DOHH2 (cell line): Measurements from ENCODE around the gene HLA-C.
"Not testable (repeated sequence)": the region's sequence is repeated elsewhere in the genome, so short reads cannot be mapped to it uniquely, and the experiment has no call there.

Source experiments
- H3F3A ChIP-seq: fragments of 200-600 bp; sonication (generic), shearing (Covaris generic); 2 replicates; pipeline ENCODE4 v1.6.0; 2016; ENCODE audit warnings: antibody characterized with exemption, mild to moderate bottlenecking; ENCODE audit not compliant: control insufficient read depth, insufficient read depth
- H3K27ac ChIP-seq: fragments of 200-600 bp; sonication (generic); 2 replicates; pipeline ENCODE4 v1.5.1; 2014; ENCODE audit warnings: low read depth, mild to moderate bottlenecking, low read length, moderate library complexity
- H3K27me3 ChIP-seq: fragments of 200-600 bp; sonication (generic); 2 replicates; pipeline ENCODE4 v1.6.1; 2014; ENCODE audit warnings: mild to moderate bottlenecking, low read length, mixed read lengths; ENCODE audit not compliant: control insufficient read depth
- H3K36me3 ChIP-seq: fragments of 200-600 bp; sonication (generic); 2 replicates; pipeline ENCODE4 v1.6.1; 2014; ENCODE audit warnings: mild to moderate bottlenecking, low read length, moderate library complexity, mixed read lengths; ENCODE audit not compliant: control insufficient read depth
- H3K4me1 ChIP-seq: fragments of 200-600 bp; sonication (generic); 2 replicates; pipeline ENCODE4 v1.6.1; 2014; ENCODE audit warnings: mild to moderate bottlenecking, low read length, mixed read lengths; ENCODE audit not compliant: control insufficient read depth
- H3K4me2 ChIP-seq: fragments of 200-600 bp; sonication (generic); 2 replicates; pipeline ENCODE4 v1.6.0; 2014; ENCODE audit warnings: mild to moderate bottlenecking, low read length, moderate library complexity
- H3K4me3 ChIP-seq: fragments of 200-600 bp; sonication (generic); 2 replicates; pipeline ENCODE4 v1.5.1; 2014; ENCODE audit warnings: mild to moderate bottlenecking, low read length, mixed read lengths
- H3K79me2 ChIP-seq: fragments of 200-600 bp; sonication (generic); 2 replicates; pipeline ENCODE4 v1.6.1; 2014; ENCODE audit warnings: mild to moderate bottlenecking, low read length, mixed read lengths; ENCODE audit not compliant: control insufficient read depth
- H3K9me2 ChIP-seq: fragments of 200-600 bp; sonication (generic); replicated peaks from 2 replicates; pipeline ENCODE4 v1.6.1; 2014; ENCODE audit warnings: mild to moderate bottlenecking, low read length, mixed read lengths; ENCODE audit not compliant: control insufficient read depth
- H3K9me3 ChIP-seq: fragments of 200-600 bp; sonication (generic); 2 replicates; pipeline ENCODE4 v1.6.1; 2014; ENCODE audit warnings: antibody characterized with exemption, low read length, mixed read lengths; ENCODE audit not compliant: control insufficient read depth, insufficient read depth
- H4K20me1 ChIP-seq: fragments of 200-600 bp; sonication (generic); 2 replicates; pipeline ENCODE4 v1.6.0; 2014; ENCODE audit warnings: low read depth, mild to moderate bottlenecking, antibody characterized with exemption, low read length, moderate library complexity; ENCODE audit not compliant: control insufficient read depth, insufficient read depth
- CTCF ChIP-seq: fragments of 200-600 bp; sonication (generic); IDR thresholded peaks from one replicate; pipeline ENCODE4 v1.5.1; 2014; ENCODE audit warnings: antibody characterized with exemption, mild to moderate bottlenecking, low read depth, low read length; ENCODE audit not compliant: poor library complexity, severe bottlenecking
- EZH2phosphoT487 ChIP-seq: fragments of 200-600 bp; sonication (generic); IDR thresholded peaks from 2 replicates; pipeline ENCODE4 v1.6.1; 2017; ENCODE audit warnings: borderline replicate concordance, mild to moderate bottlenecking, antibody characterized with exemption, low read length, moderate library complexity, mixed read lengths

Gene HLA-C

DNA sequence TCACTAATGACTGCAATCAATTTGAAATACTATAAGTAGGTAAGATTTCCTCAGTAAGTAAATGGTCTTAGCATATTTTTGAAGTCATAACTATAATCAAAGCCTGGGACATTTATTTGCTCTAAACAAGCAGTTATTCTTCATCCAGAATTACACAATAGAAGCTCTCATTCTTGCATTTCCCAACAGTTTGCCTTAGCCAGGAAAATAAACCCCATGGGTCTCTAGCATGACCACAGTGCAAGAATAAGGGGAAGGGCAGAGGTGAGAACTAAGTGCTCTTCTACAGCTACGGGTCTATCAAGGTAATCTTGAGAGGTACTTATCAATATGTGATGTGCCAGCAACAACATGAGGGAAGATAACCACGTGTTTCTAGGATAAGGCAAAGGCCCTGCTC lies 14.1 kb upstream of the HLA-C start:
- Histone ChIP-seq H3K79me2 (no peaks in the 10 kb centered on the region), H3K9me3 (no peaks in the 10 kb centered on the region), H3K27me3 (0 out of 2 replicates have a peak, but pooled peaks cover 2% of the 10 kb centered on the region), H3K27ac (no peak overlapping the region), H3K4me2 (no peak overlapping the region), H3K9me2 (no peaks in the 10 kb centered on the region), H3K4me1 (no peaks in the 10 kb centered on the region), H4K20me1 (no peaks in the 10 kb centered on the region), H3K36me3 (no peaks in the 10 kb centered on the region), H3F3A (no peaks in the 10 kb centered on the region), H3K4me3 (no peak overlapping the region)
- TF ChIP-seq EZH2phosphoT487 (no peak), CTCF (no peak)

DNA sequence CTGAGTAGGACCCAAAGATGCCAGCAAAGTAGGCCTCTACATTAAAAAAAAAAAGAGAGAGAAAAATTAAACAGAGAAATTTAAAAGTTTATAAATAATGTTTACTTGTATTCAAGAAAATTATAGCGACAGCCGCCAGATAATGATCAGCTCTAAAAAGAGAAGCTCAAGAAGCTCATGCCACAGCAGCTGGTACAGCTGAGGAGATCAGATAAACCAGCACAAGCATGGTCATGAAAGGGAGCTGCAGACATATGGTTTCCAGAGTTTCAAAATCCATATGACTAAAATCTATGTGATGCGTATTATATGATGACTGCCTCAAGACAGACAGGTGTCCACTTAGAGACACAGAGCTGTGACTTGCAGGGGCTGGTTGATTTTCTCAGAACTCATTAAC lies 13.6 kb upstream of the HLA-C start:
- no peaks in the 10 kb centered on the region for H3K9me2 ChIP-seq
- TF ChIP-seq EZH2phosphoT487 (no peak), CTCF (no peak)
- H3K36me3 ChIP-seq, result no peaks in the 10 kb centered on the region
- H3K27me3 ChIP-seq, result 0 out of 2 replicates have a peak, but pooled peaks cover 2% of the 10 kb centered on the region
- H3K9me3 ChIP-seq, result no peaks in the 10 kb centered on the region
- no peak overlapping the region for H3K4me3 ChIP-seq
- H3K4me2 ChIP-seq, result no peak overlapping the region
- H3K79me2 ChIP-seq, result no peaks in the 10 kb centered on the region
- H4K20me1 ChIP-seq, result no peaks in the 10 kb centered on the region
- H3K4me1 ChIP-seq, result no peaks in the 10 kb centered on the region
- H3K27ac ChIP-seq, result no peak overlapping the region
- no peaks in the 10 kb centered on the region for H3F3A ChIP-seq

GRCh38 chr6:31279647-31280046 lies 7.8 kb upstream of the HLA-C start:
- not testable (repeated sequence) for H3F3A ChIP-seq, H3K27me3 ChIP-seq, H3K4me3 ChIP-seq, H3K9me3 ChIP-seq, H4K20me1 ChIP-seq, H3K9me2 ChIP-seq, H3K27ac ChIP-seq, H3K4me1 ChIP-seq, H3K79me2 ChIP-seq, H3K36me3 ChIP-seq, H3K4me2 ChIP-seq

- Histone ChIP-seq H4K20me1 (peaks cover 8% of the 10 kb centered on the region; the same call in 1 of the 2 replicates), H3K9me3 (no peaks in the 10 kb centered on the region), H3K27me3 (peaks cover 4% of the 10 kb centered on the region; the same call in 1 of the 2 replicates), H3K9me2 (no peaks in the 10 kb centered on the region), H3K4me2 (peak overlapping the region; percentile 62), H3K79me2 (peaks cover 17% of the 10 kb centered on the region), H3K27ac (no peak overlapping the region), H3K4me3 (peak overlapping the region; percentile 94), H3K4me1 (peaks cover 43% of the 10 kb centered on the region), H3F3A (0 out of 2 replicates have a peak, but pooled peaks cover 3% of the 10 kb centered on the region), H3K36me3 (peaks cover 34% of the 10 kb centered on the region)
- TF ChIP-seq EZH2phosphoT487 (no peak), CTCF (no peak)
Observed at GRCh38 chr6:31272836-31273626, 1.1 kb upstream of the HLA-C start.
